ENCODE results near the gene TRDMT1. TPM values are rescaled to one million over a fixed set of nuclear protein-coding genes. Genes with fewer than 3 reads are reported as not detected.

TRDMT1 gene, protein sequence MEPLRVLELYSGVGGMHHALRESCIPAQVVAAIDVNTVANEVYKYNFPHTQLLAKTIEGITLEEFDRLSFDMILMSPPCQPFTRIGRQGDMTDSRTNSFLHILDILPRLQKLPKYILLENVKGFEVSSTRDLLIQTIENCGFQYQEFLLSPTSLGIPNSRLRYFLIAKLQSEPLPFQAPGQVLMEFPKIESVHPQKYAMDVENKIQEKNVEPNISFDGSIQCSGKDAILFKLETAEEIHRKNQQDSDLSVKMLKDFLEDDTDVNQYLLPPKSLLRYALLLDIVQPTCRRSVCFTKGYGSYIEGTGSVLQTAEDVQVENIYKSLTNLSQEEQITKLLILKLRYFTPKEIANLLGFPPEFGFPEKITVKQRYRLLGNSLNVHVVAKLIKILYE
- total RNA-seq, result 10 to 100 TPM in 6 of 7 donors, 1 to 10 TPM in 1; 9.6 to 40.0 (median 16.3) TPM
- polyA plus RNA-seq, result 1 to 10 TPM; 1.6 to 3.1 (median 2.3) TPM
- long read RNA-seq, donor 1, partial matches to known transcripts, result 0 of 2 reads
- long read RNA-seq, donor 1, other reads (novel, unspliced or antisense), result 0 of 2 reads
- long read RNA-seq, donor 2, partial matches to known transcripts, result 0 of 2 reads
- long read RNA-seq, donor 2, other reads (novel, unspliced or antisense), result 0 of 2 reads

DNA sequence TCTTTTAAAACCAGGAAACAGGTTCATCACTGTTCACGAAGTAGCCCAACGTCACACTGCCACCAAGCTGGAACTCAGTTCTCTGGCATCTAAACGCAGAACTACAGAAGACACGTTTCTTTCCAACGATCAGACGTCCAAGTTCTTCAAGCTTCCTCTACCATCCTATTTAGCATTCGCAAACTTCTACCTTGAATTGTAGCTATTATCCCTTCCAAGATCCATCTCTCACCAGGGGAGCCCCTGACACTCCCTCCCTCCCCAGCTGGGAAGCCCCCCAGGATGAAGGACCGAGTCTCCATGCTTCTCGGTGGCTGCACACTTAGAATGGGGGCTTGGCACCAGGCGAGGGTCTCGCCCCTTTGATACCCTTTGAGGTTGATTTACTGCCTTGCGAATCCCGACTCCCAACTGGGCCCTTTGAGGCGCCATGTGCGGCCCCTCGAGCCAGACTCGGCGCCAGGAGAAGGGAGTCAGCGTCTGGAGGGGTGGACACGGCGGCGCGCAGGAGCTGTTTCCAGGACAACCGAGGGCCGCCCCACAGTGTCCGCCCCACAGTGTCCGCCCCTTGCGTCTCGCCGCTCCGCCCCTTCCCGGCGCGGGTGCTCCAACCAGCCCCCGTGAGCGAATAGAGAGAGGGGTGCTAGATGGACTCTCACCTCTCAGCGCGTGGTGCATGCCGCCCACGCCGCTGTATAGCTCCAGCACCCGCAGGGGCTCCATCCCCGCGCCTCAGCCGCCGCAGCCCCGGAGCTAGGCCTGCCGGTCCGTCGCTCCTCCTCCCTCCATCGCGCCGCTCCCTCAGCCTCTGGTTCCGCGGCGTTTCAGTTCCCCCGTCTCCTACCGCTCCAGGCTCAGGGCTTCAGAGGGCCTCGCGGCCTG lies at the start of gene TRDMT1:
Gene TRDMT1, minus strand, starts transcription at position 761 of the 882 bp plus-strand sequence. Its CDS starts 38 bp downstream, at position 723.
- peak; percentile 96 for DNase-seq
- intact Hi-C loops (cut with DNase I; ENCODE audit: low total_unique reads), result no loop called here
- H3K36me3 ChIP-seq, result no peaks in the 10 kb centered on the region
- TF ChIP-seq POLR2AphosphoS5 (IDR thresholded peaks at IDR 0.05), result peak; percentile 79 to 94 (median 93)
- TF ChIP-seq CTCF (IDR thresholded peaks at IDR 0.05 in 8 of 11, conservative IDR thresholded peaks at IDR 0.05 in 3 of 11), result peak in 3 of 11 experiments; percentile 14 to 29 (median 20)
- peak in 1 of 3 donors; percentile 62 for TF ChIP-seq POLR2A (IDR thresholded peaks at IDR 0.05)
- peaks cover 0 to 42% (median 25%) of the 10 kb centered on the region in 6 donors for H3K4me1 ChIP-seq
- no peaks in the 10 kb centered on the region for H3K27me3 ChIP-seq (replicated peaks in 1 of 7)
- peak within 1 kb of the TSS; percentile 65 to 89 (median 80) for H3K4me3 ChIP-seq
- no peaks in the 10 kb centered on the region for H3K9me3 ChIP-seq
- WGBS, 5 donors, result 0 to 2% (median 0%) methylated on average over 29 to 60 of the region's 60 CpGs
- peak within 1 kb of the TSS; percentile 75 to 98 (median 94) for H3K27ac ChIP-seq

DNA sequence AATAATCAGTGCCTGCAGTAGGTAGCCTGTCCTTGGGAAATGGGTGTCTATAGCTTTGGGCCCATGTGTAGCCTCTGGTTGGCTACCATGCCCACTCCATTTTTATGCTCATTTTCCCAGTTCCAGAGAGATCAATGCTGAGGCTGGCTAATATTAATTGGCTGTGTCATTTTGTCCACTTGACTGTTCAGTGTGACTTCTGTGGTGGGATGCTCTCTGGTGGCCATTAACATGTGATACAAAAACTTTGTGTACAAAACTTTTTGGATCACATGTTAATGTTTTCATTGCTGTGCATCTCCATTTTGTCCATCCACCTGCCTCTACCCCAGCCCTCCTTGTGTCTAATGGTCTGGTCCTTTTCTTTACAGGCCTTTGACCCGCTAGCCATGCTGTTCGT lies 49.3 kb upstream of the TRDMT1 start:
- Histone ChIP-seq H3K9me3 (peaks cover 0 to 15% (median 8%) of the 10 kb centered on the region in 8 donors), H3K4me3 (no peak overlapping the region), H3K27ac (no peak overlapping the region), H3K27me3 (replicated peaks in 1 of 7) (no peaks in the 10 kb centered on the region), H3K36me3 (no peaks in the 10 kb centered on the region), H3K4me1 (no peaks in the 10 kb centered on the region)
- TF ChIP-seq POLR2A (IDR thresholded peaks at IDR 0.05), result no peak
- peak in 3 of 11 experiments; percentile 9 to 24 (median 16) for TF ChIP-seq CTCF (IDR thresholded peaks at IDR 0.05 in 8 of 11, conservative IDR thresholded peaks at IDR 0.05 in 3 of 11)
- TF ChIP-seq POLR2AphosphoS5 (IDR thresholded peaks at IDR 0.05), result no peak
- intact Hi-C loops (cut with DNase I; ENCODE audit: low total_unique reads), result no loop called here
- WGBS, 5 donors, result 92 to 100% (median 96%) methylated on average over 2 of the region's 2 CpGs
- DNase-seq, result no peak

DNA sequence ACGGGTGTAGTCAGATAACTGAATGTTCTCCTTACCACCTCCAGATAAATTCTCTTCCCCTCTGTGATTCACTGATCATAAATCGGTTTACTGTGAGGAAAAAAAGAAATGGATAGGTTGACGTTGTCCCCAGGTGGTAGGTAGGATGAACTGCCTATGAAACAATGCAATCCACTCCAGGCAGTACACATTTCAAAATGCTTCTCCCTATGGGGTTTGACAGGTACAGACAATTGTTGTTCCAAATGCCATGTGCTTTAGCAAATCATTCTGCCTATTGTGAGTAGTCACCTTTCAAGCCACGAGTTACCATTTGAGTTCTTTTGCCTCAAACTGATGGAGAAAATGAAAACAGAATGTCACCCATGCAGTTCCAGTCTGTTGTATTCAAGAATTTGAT lies 48.3 kb upstream of the TRDMT1 start:
- Histone ChIP-seq H3K4me3 (no peak overlapping the region), H3K9me3 (peaks cover 0 to 10% (median 8%) of the 10 kb centered on the region in 8 donors), H3K36me3 (no peaks in the 10 kb centered on the region), H3K4me1 (no peaks in the 10 kb centered on the region), H3K27me3 (replicated peaks in 1 of 7) (no peaks in the 10 kb centered on the region), H3K27ac (no peak overlapping the region)
- intact Hi-C loops (cut with DNase I; ENCODE audit: low total_unique reads), result no loop called here
- TF ChIP-seq CTCF (IDR thresholded peaks at IDR 0.05 in 8 of 11, conservative IDR thresholded peaks at IDR 0.05 in 3 of 11) (peak in 5 of 11 experiments; percentile 18 to 24 (median 21)), POLR2A (IDR thresholded peaks at IDR 0.05) (no peak), POLR2AphosphoS5 (IDR thresholded peaks at IDR 0.05) (no peak)
- 64 to 80% (median 68%) methylated on average over 4 of the region's 4 CpGs for WGBS, 5 donors
- DNase-seq, result no peak
